Endothelial cell of umbilical vein (primary cell): ENCODE data around the gene ZC3HAV1L. TPM values are rescaled to one million over a fixed set of nuclear protein-coding genes. Genes with fewer than 3 reads are reported as not detected.

Experiments used
- BruUV-seq: library from RNA; stranded (reverse); fragments of 400-500 nt; replicated peaks from 2 replicates; lab custom pipeline; 2021; lab: Mats Ljungman, UMichigan
- CTCF ChIA-PET: fragments of 300-600, 350-600 bp; sonication (Branson Sonifier 250); formaldehyde crosslinking; loops from one replicate; lab custom pipeline; 2021; ENCODE audit warnings: antibody characterized with exemption, inconsistent platforms; lab: Charles Lee
- POLR2A ChIA-PET: fragments of 300-600, 350-600 bp; sonication (Branson Sonifier 250); formaldehyde crosslinking; loops from one replicate; lab custom pipeline; 2021; ENCODE audit warnings: antibody characterized with exemption, inconsistent platforms; lab: Charles Lee
- DNase-seq: peaks from one replicate; pipeline ENCODE4 v3.0.0-alpha.2; 2011; ENCODE audit warnings: low read depth, low spot score
- FAIRE-seq: peaks from 2 replicates; lab custom pipeline; 2011; peaks lifted over from hg19 to GRCh38; lab: Jason Lieb, UNC
- H2AFZ ChIP-seq: 2 replicates; pipeline ENCODE4 v1.6.0; 2012; ENCODE audit warnings: low read depth, low read length, control low read depth, inconsistent platforms
- H3K27ac ChIP-seq: 2 replicates; pipeline ENCODE4 v1.5.1; 2011; ENCODE audit warnings: low read depth, mild to moderate bottlenecking, control low read depth, low read length, moderate library complexity; ENCODE audit not compliant: insufficient read depth
- H3K27me3 ChIP-seq, 2 experiments: 2 replicates each; pipeline versions ENCODE4 v1.6.0 to v1.6.1; 2011; ENCODE audit warnings: low read length in 2 of 2, mixed read lengths in 1 of 2; ENCODE audit not compliant: control insufficient read depth in 2 of 2, insufficient read depth in 2 of 2
- H3K36me3 ChIP-seq, 2 experiments: 2 replicates in 1 of 2; 3 replicates in 1 of 2; pipeline ENCODE4 v1.5.1; 2011; ENCODE audit warnings: low read length in 2 of 2, mild to moderate bottlenecking in 1 of 2, moderate library complexity in 1 of 2; ENCODE audit not compliant: control insufficient read depth in 2 of 2, insufficient read depth in 2 of 2; ENCODE audit errors: extremely low read depth in 1 of 2
- H3K4me1 ChIP-seq: 3 replicates; pipeline ENCODE4 v1.5.1; 2011; ENCODE audit warnings: mild to moderate bottlenecking, low read length; ENCODE audit not compliant: control insufficient read depth, insufficient read depth; ENCODE audit errors: extremely low read depth
- H3K4me2 ChIP-seq: 2 replicates; pipeline ENCODE4 v1.6.1; 2011; ENCODE audit warnings: low read length, control low read depth, mixed read lengths; ENCODE audit not compliant: insufficient read depth
- H3K4me3 ChIP-seq, 3 experiments: fragments of 200-600 bp in 1 of 3; sonication (generic), shearing (Covaris generic) in 1 of 3; replicated peaks in 1 of 3; 2 replicates each; pipeline ENCODE4 v1.5.1; 2011 to 2016; ENCODE audit warnings: control low read depth in 3 of 3, low read length in 3 of 3, mild to moderate bottlenecking in 2 of 3, inconsistent platforms in 1 of 3, low read depth in 1 of 3, moderate library complexity in 1 of 3; ENCODE audit not compliant: insufficient read depth in 1 of 3
- H3K79me2 ChIP-seq: 2 replicates; pipeline ENCODE4 v1.6.0; 2012; ENCODE audit warnings: low read length, inconsistent platforms; ENCODE audit not compliant: control insufficient read depth, insufficient read depth
- H3K9ac ChIP-seq: replicated peaks from 2 replicates; pipeline ENCODE3; 2011; ENCODE audit warnings: low read length, control low read depth; ENCODE audit not compliant: insufficient read depth; ENCODE audit errors: extremely low read depth
- H3K9me1 ChIP-seq: replicated peaks from 3 replicates; pipeline ENCODE4 v1.6.0; 2011; ENCODE audit warnings: mild to moderate bottlenecking, low read length; ENCODE audit not compliant: control insufficient read depth, insufficient read depth; ENCODE audit errors: extremely low read depth
- H3K9me3 ChIP-seq: replicated peaks from 2 replicates; pipeline ENCODE4 v1.5.1; 2012; ENCODE audit warnings: low read length, inconsistent platforms; ENCODE audit not compliant: control insufficient read depth, insufficient read depth
- H4K20me1 ChIP-seq: replicated peaks from 2 replicates; pipeline ENCODE3; 2011; ENCODE audit warnings: mild to moderate bottlenecking, low read length; ENCODE audit not compliant: control insufficient read depth, insufficient read depth; ENCODE audit errors: extremely low read depth
- EZH2 ChIP-seq: IDR thresholded peaks from 2 replicates; pipeline ENCODE4 v1.6.1; 2012; ENCODE audit warnings: borderline replicate concordance, low read depth, mild to moderate bottlenecking, moderate library complexity, low read length, inconsistent platforms; ENCODE audit not compliant: severe bottlenecking
- FOS ChIP-seq: IDR thresholded peaks from 2 replicates; pipeline ENCODE4 v1.6.1; 2011; ENCODE audit warnings: mild to moderate bottlenecking, low read length, moderate library complexity, borderline replicate concordance; ENCODE audit not compliant: insufficient read depth
- GATA2 ChIP-seq: IDR thresholded peaks from 2 replicates; pipeline ENCODE4 v1.7.0; 2011; ENCODE audit warnings: low read depth, mild to moderate bottlenecking, moderate library complexity, mixed read lengths, low read length; ENCODE audit not compliant: insufficient read length, insufficient read depth
- JUN ChIP-seq: IDR thresholded peaks from 2 replicates; pipeline ENCODE4 v1.6.1; 2011; ENCODE audit warnings: borderline replicate concordance, low read depth; ENCODE audit not compliant: insufficient read length, insufficient read depth
- MYC ChIP-seq: IDR thresholded peaks from one replicate; pipeline ENCODE4 v1.6.1; 2011; ENCODE audit warnings: mild to moderate bottlenecking, low read depth, low read length
- POLR2A ChIP-seq: IDR thresholded peaks from 2 replicates; pipeline ENCODE4 v1.6.1; 2012; ENCODE audit warnings: low read depth, mild to moderate bottlenecking, control low read depth, low read length
- POLR2AphosphoS5 ChIP-seq: IDR thresholded peaks from 2 replicates; pipeline ENCODE4 v1.6.1; 2012; ENCODE audit warnings: low read depth, mild to moderate bottlenecking, control low read depth, low read length, moderate library complexity; ENCODE audit not compliant: insufficient read depth
- dilution Hi-C: fragments of 300-500 bp; cut with MboI; formaldehyde crosslinking; loops from one replicate; pipeline ENCODE4 v1.15.0; 2019; ENCODE audit warnings: low sequenced_read_pairs; ENCODE audit not compliant: extremely low pct_ligation_motif_present
- intact Hi-C: fragments of 100-400 bp; cut with micrococcal nuclease; formaldehyde crosslinking; loops from one replicate; pipeline ENCODE4 v1.10.0; 2022
- polyA plus RNA-seq, 4 experiments: library from polyadenylated mRNA; depleted of rRNA in 3 of 4; stranded (reverse) in 3 of 4; unstranded in 1 of 4; fragments of >200 nt; gene quantifications; 2 replicates each; pipeline versions ENCODE4 v1.2.1 to v1.2.3, GENCODE V29; 2011 to 2012; ENCODE audit warnings: missing spikeins in 1 of 4
- total RNA-seq: library from RNA; stranded (reverse); gene quantifications from 2 replicates; pipeline ENCODE4 v1.2.3, GENCODE V29; 2021
- TF ChIP-seq, protein P1 (sequence below): IDR thresholded peaks from 2 replicates; pipeline ENCODE4 v1.6.1; 2011; ENCODE audit not compliant: insufficient read depth, insufficient read length
- TF ChIP-seq, protein P2 (sequence below), 2 donors: IDR thresholded peaks; 1 replicate in 1 of 2; 2 replicates in 1 of 2; pipeline ENCODE4 v1.5.1; 2011; ENCODE audit warnings: low read length in 2 of 2, mild to moderate bottlenecking in 2 of 2, moderate library complexity in 2 of 2, control low read depth in 1 of 2, inconsistent platforms in 1 of 2, low read depth in 1 of 2; ENCODE audit not compliant: insufficient read depth in 1 of 2; ENCODE audit errors: extremely low read depth in 1 of 2

Gene ZC3HAV1L
- total and polyA plus RNA-seq, 2 donors (not counting 3 experiments of a cell fraction or from before 2014, with no cell fraction given), result 15.9 to 25.7 TPM

DNA sequence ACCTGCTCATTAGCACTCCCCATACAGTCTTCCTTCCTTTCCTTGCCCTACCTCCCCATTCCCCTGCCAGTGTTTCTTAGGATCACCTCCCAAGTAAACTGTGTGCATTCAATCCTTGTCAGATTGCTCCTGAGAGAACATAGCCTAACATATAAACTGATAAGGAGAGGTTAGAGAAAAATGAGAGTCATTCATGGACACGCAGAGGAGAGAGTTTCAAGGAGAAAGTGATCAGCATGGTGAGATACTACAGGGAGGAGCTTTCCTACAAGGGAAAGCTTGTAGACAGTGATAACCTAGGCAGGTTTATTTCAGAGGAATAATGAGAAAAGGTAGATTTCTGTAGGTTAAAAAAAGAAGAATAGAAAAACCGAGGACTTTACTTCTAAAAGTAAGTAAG lies 2.8 kb upstream of the ZC3HAV1L start:
- dilution Hi-C loops (no loop called here), intact Hi-C loops (loop anchor here (5.0 kb wide), 2 partner anchors 151 to 304 kb away; partner anchors contain the start of gene FMC1)
- Histone ChIP-seq H3K27ac (no peak overlapping the region), H3K9me3 (no peaks in the 10 kb centered on the region), H3K4me1 (peaks cover 10% of the 10 kb centered on the region), H3K36me3 (no peaks in the 10 kb centered on the region), H3K4me3 (no peak overlapping the region), H3K27me3 (no peaks in the 10 kb centered on the region), H3K79me2 (peaks cover 14% of the 10 kb centered on the region), H3K9me1 (no peaks in the 10 kb centered on the region), H3K4me2 (no peak overlapping the region), H3K9ac (no peak overlapping the region), H2AFZ (no peak overlapping the region), H4K20me1 (no peaks in the 10 kb centered on the region)
- BruUV-seq, result no TSS peak
- CTCF ChIA-PET, result interaction anchor here (1.4 to 1.8 kb wide), 2 partner anchors 36 to 152 kb away, joined by 3 to 5 read pairs; no protein-coding TSS in a partner anchor
- POLR2A ChIA-PET, result no interaction called here
- no peak for TF ChIP-seq GATA2
- TF ChIP-seq, protein P1, sequence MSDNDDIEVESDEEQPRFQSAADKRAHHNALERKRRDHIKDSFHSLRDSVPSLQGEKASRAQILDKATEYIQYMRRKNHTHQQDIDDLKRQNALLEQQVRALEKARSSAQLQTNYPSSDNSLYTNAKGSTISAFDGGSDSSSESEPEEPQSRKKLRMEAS, result no peak
- FAIRE-seq (no peak), DNase-seq (no peak)

DNA sequence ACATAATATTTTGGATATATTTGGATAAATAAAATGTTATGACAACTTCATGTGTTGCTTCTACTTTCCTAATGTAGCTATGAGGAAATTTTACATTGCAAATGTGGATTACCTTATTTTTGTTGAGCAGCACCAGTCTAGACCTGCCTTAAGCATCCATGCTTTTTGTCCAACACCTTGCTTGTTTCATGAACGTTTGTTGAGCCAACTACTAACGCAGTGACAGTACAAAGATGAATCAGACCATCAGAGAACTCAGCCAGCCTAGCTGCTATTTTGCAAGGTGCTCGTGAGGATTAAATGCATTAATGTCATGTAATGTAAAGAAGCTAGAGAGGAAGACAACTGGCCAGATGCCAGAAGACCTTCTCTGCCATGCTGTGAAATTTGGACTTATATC lies 1.1 kb upstream of the ZC3HAV1L start:
- Histone ChIP-seq H3K9me1 (no peaks in the 10 kb centered on the region), H3K4me3 (no peak overlapping the region), H3K4me2 (no peak overlapping the region), H3K27me3 (no peaks in the 10 kb centered on the region), H3K36me3 (peaks cover 0 to 3% of the 10 kb centered on the region in 2 experiments), H3K27ac (no peak overlapping the region), H4K20me1 (no peaks in the 10 kb centered on the region), H2AFZ (no peak overlapping the region), H3K9me3 (no peaks in the 10 kb centered on the region), H3K4me1 (peaks cover 10% of the 10 kb centered on the region), H3K79me2 (peaks cover 18% of the 10 kb centered on the region), H3K9ac (no peak overlapping the region)
- TF ChIP-seq, protein P1, result no peak
- no peak for TF ChIP-seq POLR2A
- no peak for TF ChIP-seq GATA2
- TF ChIP-seq EZH2, result no peak
- no peak for TF ChIP-seq MYC
- TF ChIP-seq, protein P2, sequence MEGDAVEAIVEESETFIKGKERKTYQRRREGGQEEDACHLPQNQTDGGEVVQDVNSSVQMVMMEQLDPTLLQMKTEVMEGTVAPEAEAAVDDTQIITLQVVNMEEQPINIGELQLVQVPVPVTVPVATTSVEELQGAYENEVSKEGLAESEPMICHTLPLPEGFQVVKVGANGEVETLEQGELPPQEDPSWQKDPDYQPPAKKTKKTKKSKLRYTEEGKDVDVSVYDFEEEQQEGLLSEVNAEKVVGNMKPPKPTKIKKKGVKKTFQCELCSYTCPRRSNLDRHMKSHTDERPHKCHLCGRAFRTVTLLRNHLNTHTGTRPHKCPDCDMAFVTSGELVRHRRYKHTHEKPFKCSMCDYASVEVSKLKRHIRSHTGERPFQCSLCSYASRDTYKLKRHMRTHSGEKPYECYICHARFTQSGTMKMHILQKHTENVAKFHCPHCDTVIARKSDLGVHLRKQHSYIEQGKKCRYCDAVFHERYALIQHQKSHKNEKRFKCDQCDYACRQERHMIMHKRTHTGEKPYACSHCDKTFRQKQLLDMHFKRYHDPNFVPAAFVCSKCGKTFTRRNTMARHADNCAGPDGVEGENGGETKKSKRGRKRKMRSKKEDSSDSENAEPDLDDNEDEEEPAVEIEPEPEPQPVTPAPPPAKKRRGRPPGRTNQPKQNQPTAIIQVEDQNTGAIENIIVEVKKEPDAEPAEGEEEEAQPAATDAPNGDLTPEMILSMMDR (IDR thresholded peaks at IDR 0.05; ENCODE audit: extremely low read depth in 1 of 2, insufficient read depth in 1 of 2, low read depth in 1 of 2, low read length in 2 of 2), result no peak
- TF ChIP-seq FOS, result no peak
- TF ChIP-seq JUN, result no peak
- no peak for TF ChIP-seq POLR2AphosphoS5
- ChIA-PET POLR2A (no interaction called here), CTCF (interaction anchor here (1.2 to 1.7 kb wide), 3 partner anchors 13 to 38 kb away, joined by 3 to 6 read pairs (median 5); no protein-coding TSS in a partner anchor)
- FAIRE-seq (no peak), DNase-seq (no peak)
- intact Hi-C loops, result loop anchor here (1.0 to 5.0 kb wide), 3 partner anchors 38 to 305 kb away; partner anchors contain the start of gene FMC1
- dilution Hi-C loops, result no loop called here
- BruUV-seq, result no TSS peak
